MM.1S (cell line): ENCODE results near the gene SLC8A3.

Source experiments
- DNase-seq: peaks from one replicate; pipeline ENCODE4 v3.0.0-alpha.2; 2015
- H2AFZ ChIP-seq: fragments of 300-600 bp; sonication (generic); 2 replicates; pipeline ENCODE4 v1.6.0; 2016; ENCODE audit warnings: antibody characterized with exemption, low read length
- H3F3A ChIP-seq: fragments of 300-600 bp; sonication (generic); 2 replicates; pipeline ENCODE4 v1.6.1; 2016; ENCODE audit warnings: mild to moderate bottlenecking, antibody characterized with exemption, low read length, moderate library complexity, mixed read lengths; ENCODE audit not compliant: insufficient read depth
- H3K27ac ChIP-seq: fragments of 300-600 bp; sonication (generic); 2 replicates; pipeline ENCODE4 v1.5.1; 2016; ENCODE audit warnings: mild to moderate bottlenecking, low read length
- H3K27me3 ChIP-seq: fragments of 300-600 bp; sonication (generic); replicated peaks from 2 replicates; pipeline ENCODE4 v1.6.0; 2016; ENCODE audit warnings: low read length; ENCODE audit not compliant: insufficient read depth
- H3K36me3 ChIP-seq: fragments of 300-600 bp; sonication (generic); replicated peaks from 2 replicates; pipeline ENCODE4 v1.6.1; 2016; ENCODE audit warnings: mild to moderate bottlenecking, low read length, mixed read lengths; ENCODE audit not compliant: insufficient read depth
- H3K4me1 ChIP-seq: fragments of 300-600 bp; sonication (generic); 2 replicates; pipeline ENCODE4 v1.6.1; 2016; ENCODE audit warnings: low read length, mixed read lengths
- H3K4me2 ChIP-seq: fragments of 300-600 bp; sonication (generic); 2 replicates; pipeline ENCODE4 v1.6.0; 2016; ENCODE audit warnings: low read depth, low read length
- H3K4me3 ChIP-seq: fragments of 300-600 bp; sonication (generic); 2 replicates; pipeline ENCODE4 v1.5.1; 2016; ENCODE audit warnings: low read length, mixed read lengths
- H3K79me2 ChIP-seq: fragments of 300-600 bp; sonication (generic); 2 replicates; pipeline ENCODE4 v1.6.1; 2016; ENCODE audit warnings: mixed run types, low read length, mixed read lengths
- H3K9ac ChIP-seq: fragments of 300-600 bp; sonication (generic); 2 replicates; pipeline ENCODE4 v1.6.1; 2016; ENCODE audit warnings: low read length, mixed read lengths
- H3K9me2 ChIP-seq: fragments of 300-600 bp; sonication (generic); replicated peaks from 2 replicates; pipeline ENCODE4 v1.6.1; 2016; ENCODE audit warnings: mild to moderate bottlenecking, low read length, mixed read lengths; ENCODE audit not compliant: insufficient read depth
- H3K9me3 ChIP-seq: fragments of 300-600 bp; sonication (generic); replicated peaks from 2 replicates; pipeline ENCODE4 v1.6.1; 2016; ENCODE audit warnings: mild to moderate bottlenecking, low read length, mixed read lengths; ENCODE audit not compliant: insufficient read depth
- H4K20me1 ChIP-seq: fragments of 300-600 bp; sonication (generic); 2 replicates; pipeline ENCODE4 v1.6.1; 2016; ENCODE audit warnings: mild to moderate bottlenecking, low read length, moderate library complexity, mixed read lengths; ENCODE audit not compliant: insufficient read depth
- CTCF ChIP-seq: fragments of 300-600 bp; sonication (generic); IDR thresholded peaks from 2 replicates; pipeline ENCODE4 v1.5.1; 2016; ENCODE audit warnings: antibody characterized with exemption, low read length, mixed read lengths
- EZH2 ChIP-seq: fragments of 300-600 bp; sonication (generic); optimal IDR thresholded peaks from 2 replicates; pipeline ENCODE3; 2017; ENCODE audit warnings: low read depth, mild to moderate bottlenecking, antibody characterized with exemption, low read length, mixed read lengths
- EZH2phosphoT487 ChIP-seq: fragments of 300-600 bp; sonication (generic); IDR thresholded peaks from 2 replicates; pipeline ENCODE4 v1.6.1; 2018; ENCODE audit warnings: antibody characterized with exemption, low read length

SLC8A3 gene

GRCh38 chr14:70162358-70162757 is 26.4 kb downstream of the SLC8A3 start:
- H3K9me2 ChIP-seq = no peaks in the 10 kb centered on the region
- no peaks in the 10 kb centered on the region for H3K27me3 ChIP-seq
- no peaks in the 10 kb centered on the region for H3F3A ChIP-seq
- no peaks in the 10 kb centered on the region for H4K20me1 ChIP-seq
- no peak overlapping the region for H3K27ac ChIP-seq
- H3K4me1 ChIP-seq = no peaks in the 10 kb centered on the region
- no peaks in the 10 kb centered on the region for H3K9me3 ChIP-seq
- DNase-seq = no peak
- no peak for TF ChIP-seq EZH2
- TF ChIP-seq EZH2phosphoT487 = no peak
- no peak for TF ChIP-seq CTCF
- no peaks in the 10 kb centered on the region for H3K36me3 ChIP-seq
- no peak overlapping the region for H3K4me3 ChIP-seq
- H3K9ac ChIP-seq = no peak overlapping the region
- no peak overlapping the region for H3K4me2 ChIP-seq
- no peak overlapping the region for H2AFZ ChIP-seq
- no peaks in the 10 kb centered on the region for H3K79me2 ChIP-seq

GRCh38 chr14:70156592-70156991 is 32.2 kb downstream of the SLC8A3 start:
- Histone ChIP-seq H3K4me3 (no peak overlapping the region), H3K4me1 (no peaks in the 10 kb centered on the region), H3K36me3 (no peaks in the 10 kb centered on the region), H3K27me3 (no peaks in the 10 kb centered on the region), H3K79me2 (no peaks in the 10 kb centered on the region), H4K20me1 (no peaks in the 10 kb centered on the region), H3F3A (no peaks in the 10 kb centered on the region), H3K9me3 (no peaks in the 10 kb centered on the region), H3K9me2 (no peaks in the 10 kb centered on the region), H2AFZ (no peak overlapping the region), H3K4me2 (no peak overlapping the region), H3K27ac (no peak overlapping the region), H3K9ac (no peak overlapping the region)
- no peak for DNase-seq
- TF ChIP-seq EZH2phosphoT487 = no peak
- TF ChIP-seq EZH2 = no peak

- Histone ChIP-seq H3F3A (no peaks in the 10 kb centered on the region), H3K36me3 (no peaks in the 10 kb centered on the region), H3K4me1 (no peaks in the 10 kb centered on the region), H3K27me3 (no peaks in the 10 kb centered on the region), H2AFZ (no peak overlapping the region), H3K9me2 (no peaks in the 10 kb centered on the region), H3K27ac (no peak overlapping the region), H3K4me2 (no peak overlapping the region), H3K9ac (no peak overlapping the region), H3K4me3 (no peak overlapping the region), H3K9me3 (no peaks in the 10 kb centered on the region), H4K20me1 (no peaks in the 10 kb centered on the region), H3K79me2 (no peaks in the 10 kb centered on the region)
- DNase-seq = no peak
- no peak for TF ChIP-seq EZH2
- no peak for TF ChIP-seq CTCF
- no peak for TF ChIP-seq EZH2phosphoT487
These were observed 36.0 kb downstream of the SLC8A3 start for GRCh38 chr14:70152704-70153103.

DNA sequence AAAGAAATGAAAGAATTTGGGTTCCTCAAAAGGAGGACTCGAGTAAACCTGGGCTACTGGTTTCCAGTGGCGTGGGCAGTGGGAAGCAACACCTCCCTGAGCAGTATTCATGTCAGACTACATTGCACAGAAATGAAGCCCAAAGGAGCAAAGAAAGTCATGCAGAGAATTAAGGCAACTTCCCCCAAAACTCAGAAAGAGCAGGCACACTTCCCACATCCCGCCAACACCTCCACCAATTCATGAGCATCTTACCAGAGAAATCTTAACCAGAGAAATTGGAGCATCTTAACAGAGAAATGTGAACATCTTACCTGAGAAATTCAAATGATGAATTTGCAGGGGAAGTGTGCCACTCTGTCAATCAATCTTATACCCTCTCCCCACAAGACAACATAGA is 36.7 kb downstream of the SLC8A3 start:
- no peak for DNase-seq
- Histone ChIP-seq H3K9ac (no peak overlapping the region), H3K27ac (no peak overlapping the region), H3K9me3 (no peaks in the 10 kb centered on the region), H3K4me2 (no peak overlapping the region), H3K79me2 (no peaks in the 10 kb centered on the region), H3K36me3 (no peaks in the 10 kb centered on the region), H3K4me1 (no peaks in the 10 kb centered on the region), H2AFZ (no peak overlapping the region), H3K27me3 (no peaks in the 10 kb centered on the region), H3K4me3 (no peak overlapping the region), H3K9me2 (no peaks in the 10 kb centered on the region), H3F3A (no peaks in the 10 kb centered on the region), H4K20me1 (no peaks in the 10 kb centered on the region)
- TF ChIP-seq CTCF (no peak), EZH2 (no peak), EZH2phosphoT487 (no peak)
